GM21576 (cell line): ENCODE measurements around the gene GOLGA6L9.
"Not testable (repeated sequence)": the region's sequence is repeated elsewhere in the genome, so short reads cannot be mapped to it uniquely, and the experiment has no call there.

Experiments used
- ATAC-seq: cut with Tn5 transposase; IDR thresholded peaks from one replicate; pipeline ENCODE4 v1.9.1; 2021; ENCODE audit warnings: mild to moderate bottlenecking, moderate library complexity; ENCODE audit not compliant: unreplicated experiment

Gene GOLGA6L9

DNA sequence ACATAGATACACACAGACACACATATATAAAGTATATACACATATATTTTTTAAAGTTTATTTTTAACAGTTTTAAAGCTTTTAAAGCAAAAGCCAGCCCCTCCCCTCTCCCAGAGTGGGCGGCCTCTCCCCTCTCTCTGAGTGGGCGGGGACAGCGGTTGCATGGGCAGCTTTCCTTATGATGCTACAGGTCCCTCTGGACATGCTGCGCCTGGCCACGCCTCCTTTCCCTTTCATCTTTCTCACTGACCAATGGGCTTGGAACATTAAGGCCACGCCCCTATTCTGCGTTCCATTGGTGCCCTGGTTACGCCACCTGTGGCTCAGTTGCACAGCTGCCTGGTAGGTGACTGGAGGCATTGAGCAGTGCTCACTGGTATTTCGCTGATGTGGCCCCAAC, at the start of gene GOLGA6L9:
GOLGA6L9 (plus strand) TSS at position 124 of the 400 bp plus-strand sequence; CDS start at position 388, 264 bp downstream.
- ATAC-seq, result not testable (repeated sequence)

GRCh38 chr15:82381330-82381955, 48.2 kb upstream of the GOLGA6L9 start:
- not testable (repeated sequence) for ATAC-seq

- ATAC-seq, result not testable (repeated sequence)
These were observed 42.4 kb upstream of the GOLGA6L9 start for GRCh38 chr15:82387209-82387608.

- not testable (repeated sequence) for ATAC-seq
These were observed 39.5 kb upstream of the GOLGA6L9 start for GRCh38 chr15:82390152-82390551.

DNA sequence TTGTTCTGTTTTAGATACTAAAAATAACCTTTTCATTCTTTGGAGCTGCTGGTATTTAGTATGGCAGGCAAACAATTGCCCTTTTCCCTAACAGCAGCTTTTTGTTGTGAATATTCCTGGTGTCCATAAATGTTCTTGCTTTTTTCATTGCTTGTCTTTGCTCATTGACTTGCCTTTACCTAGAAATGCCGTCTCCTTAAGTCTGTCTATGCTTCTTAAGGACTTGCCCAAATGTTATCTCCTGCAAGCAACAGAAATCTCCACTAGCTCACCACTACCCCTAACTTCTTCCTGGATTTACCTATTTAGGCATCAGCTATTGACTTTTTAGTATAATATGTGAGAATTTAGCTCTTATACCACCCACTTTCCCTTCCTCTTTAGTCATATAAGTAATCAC, 37.5 kb upstream of the GOLGA6L9 start:
- not testable (repeated sequence) for ATAC-seq

DNA sequence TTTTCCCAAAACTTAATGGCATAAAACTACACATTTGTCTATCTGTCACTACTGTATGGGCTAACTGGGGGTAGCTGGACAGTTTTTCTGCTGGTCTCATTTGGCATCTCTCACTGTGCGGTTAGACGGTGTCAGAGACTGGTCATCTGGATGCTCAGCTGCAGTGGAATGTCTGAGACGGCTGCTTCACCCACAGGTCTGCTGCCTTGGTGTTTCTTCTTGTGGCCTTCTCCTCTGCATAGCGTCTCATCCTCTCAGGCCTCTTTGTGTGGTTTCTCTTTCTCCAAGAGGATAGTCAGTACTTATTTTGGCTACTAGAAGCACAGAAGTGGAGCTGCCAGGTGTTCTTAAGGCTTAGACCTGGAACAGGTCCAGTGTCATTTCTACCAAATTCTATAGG, 35.9 kb upstream of the GOLGA6L9 start:
- no peak for ATAC-seq

GRCh38 chr15:82395788-82396187, 33.8 kb upstream of the GOLGA6L9 start:
- not testable (repeated sequence) for ATAC-seq

DNA sequence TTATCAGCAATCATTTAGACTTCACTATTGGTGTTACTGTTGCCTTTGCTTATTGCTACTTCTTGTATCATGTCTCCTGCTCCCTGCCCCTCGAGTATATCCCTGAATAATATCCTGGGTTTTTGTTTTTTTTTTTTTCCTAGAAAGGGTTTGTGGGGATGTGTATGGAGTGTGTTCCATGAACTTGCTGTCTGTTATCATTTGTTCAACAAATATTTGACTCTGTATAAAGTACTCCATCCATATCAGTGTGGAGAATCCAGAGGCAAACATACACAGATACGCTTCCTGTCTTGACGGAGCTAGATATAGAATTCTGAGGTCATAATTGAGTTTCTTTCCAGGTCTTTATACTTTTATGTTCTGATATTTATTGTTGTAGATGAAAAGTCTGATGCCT, 31.8 kb upstream of the GOLGA6L9 start:
- ATAC-seq, result no peak

DNA sequence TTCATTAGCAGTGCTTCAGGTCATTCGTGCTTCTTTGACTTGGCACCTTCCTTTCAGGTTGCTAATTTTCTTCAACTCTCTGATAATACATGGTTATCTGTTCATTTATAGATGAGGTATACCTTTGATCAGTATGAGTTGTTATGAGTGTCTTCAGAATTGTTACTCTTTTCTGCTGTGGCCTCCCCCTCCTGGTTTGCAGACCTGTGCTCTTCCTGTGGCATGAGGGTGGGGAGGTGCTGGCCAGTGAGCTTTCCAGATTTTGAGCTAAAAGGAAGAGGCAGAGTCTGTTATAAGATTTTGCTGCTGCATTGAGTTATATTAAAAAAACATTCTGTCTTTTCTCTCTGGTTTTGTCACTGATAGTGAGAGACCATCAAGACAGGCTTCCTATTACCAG, 30.8 kb upstream of the GOLGA6L9 start:
- ATAC-seq, result no peak

DNA sequence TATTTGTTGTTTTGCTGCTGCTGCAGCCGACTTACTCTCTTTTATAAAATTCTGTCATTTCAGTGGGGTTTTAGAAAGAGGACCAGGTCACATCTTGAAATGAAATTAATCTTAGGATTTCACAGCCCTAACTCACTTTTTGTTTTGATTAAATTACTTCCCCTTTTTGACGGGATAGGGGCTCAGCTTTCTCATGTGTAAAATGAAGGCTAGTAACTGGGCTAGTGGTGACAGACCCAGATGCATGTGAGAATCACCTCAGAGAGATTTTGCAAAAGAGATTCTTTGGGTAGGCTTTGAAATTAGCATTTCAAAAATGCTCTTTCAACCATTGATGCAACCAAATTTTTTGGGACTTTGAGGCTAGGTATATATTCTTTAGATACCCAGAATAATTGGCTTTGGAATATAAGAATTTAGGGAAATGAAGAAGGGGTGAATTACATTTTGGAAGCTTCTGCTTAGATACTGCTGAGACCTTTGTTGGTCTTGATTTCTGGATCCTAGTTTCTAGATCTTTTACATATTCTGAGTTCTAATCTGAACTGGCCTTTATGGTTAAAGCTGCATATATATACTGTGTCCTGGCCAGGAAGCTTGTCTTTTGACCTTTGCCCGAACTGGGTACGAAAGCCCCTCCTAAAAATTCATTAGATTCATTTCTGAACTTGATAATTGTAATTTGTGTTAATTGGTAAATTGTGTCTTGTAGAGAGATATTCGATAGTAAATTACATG, 30.1 kb upstream of the GOLGA6L9 start:
- not testable (repeated sequence) for ATAC-seq

DNA sequence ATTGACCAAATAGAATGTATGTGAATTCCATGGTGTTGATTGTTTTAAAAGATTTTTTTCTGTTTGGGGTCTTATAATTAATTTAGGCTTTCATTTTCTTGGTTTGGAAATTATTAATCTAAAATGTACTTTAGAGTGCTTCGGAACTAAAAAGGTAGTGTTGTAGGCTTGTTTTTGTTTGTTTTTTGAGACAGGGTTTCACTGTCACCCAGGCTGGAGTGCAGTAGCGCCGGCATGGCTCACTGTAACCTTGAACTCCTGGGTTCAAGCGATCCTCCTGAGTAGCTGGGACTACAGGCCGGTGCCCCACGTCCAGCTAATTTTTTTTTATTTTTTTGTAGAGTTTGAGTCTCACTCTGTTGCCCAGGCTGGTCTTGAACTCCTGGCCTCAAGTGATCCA, 27.7 kb upstream of the GOLGA6L9 start:
- not testable (repeated sequence) for ATAC-seq

DNA sequence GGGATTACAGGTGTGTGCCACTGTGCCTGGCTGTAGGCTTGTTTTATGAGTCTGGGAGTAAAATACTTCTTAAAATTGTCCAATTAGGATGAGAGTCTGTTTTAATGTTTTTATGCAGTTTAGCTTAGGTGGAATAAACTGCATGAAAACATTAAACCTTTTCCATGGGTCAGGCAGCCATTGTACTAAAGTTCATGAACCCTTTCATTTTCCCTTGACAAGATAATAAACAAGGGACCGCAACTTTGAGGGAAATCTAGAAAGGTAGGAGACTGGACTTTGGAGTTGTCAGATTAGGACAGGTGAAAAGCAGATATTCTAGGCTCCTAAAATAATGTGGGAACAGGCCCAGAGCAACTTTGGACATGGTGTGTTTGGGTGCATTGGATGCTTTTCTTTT, 27.3 kb upstream of the GOLGA6L9 start:
- ATAC-seq, result not testable (repeated sequence)

- ATAC-seq, result not testable (repeated sequence)
These were observed 23.4 kb upstream of the GOLGA6L9 start for GRCh38 chr15:82406211-82406610.

DNA sequence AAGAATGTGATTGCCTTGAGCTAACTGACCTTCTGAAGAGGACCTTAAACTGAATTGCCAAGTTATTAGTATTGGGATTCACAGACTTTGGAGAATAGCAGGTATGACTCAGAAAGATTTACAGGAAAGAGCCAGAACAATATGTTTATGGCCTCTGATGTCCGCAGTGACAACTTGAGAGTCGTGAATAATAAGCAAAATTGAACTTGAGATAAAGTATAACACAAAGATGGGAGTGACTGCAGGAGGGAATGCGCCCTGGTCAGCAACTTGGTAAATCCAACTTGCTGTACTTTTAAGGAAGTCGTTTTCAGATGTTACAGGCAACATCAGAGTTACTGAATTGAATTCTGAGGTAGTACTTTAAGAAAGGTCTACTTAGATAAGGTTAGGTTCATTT, 19.3 kb upstream of the GOLGA6L9 start:
- ATAC-seq, result not testable (repeated sequence)

- not testable (repeated sequence) for ATAC-seq
These were observed 18.0 kb upstream of the GOLGA6L9 start for GRCh38 chr15:82411595-82411994.

DNA sequence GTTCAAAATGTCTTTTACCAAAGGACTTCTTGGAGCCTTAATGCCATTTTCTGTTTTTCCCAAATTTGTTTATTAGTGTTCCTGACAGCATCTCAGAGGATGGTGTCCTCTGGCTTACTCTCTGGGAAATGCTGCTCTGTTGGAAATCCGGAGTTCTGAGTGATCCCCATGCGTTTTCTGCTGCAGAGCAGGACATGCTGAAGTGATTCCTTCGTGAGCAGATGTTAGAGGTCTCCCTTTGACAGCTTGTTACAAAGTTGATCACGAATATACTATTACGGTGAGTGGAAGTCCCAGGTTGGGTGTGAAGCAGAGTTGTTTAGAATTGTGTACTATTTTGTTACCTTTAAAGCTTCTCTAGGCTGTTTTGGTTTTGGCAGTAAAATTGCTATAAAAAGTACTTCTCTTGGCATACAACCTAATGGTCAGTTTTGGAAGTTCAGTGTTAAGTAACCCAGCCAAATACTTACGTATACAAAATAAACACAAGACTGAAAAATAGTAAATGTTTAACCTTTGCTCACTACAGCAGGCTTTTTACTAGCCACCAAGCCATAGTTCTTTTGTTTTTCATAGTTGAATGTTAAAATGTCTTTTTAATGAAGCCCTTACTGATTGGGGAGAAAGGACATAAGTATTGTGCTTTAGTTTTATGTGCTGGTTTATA, 15.0 kb upstream of the GOLGA6L9 start:
- not testable (repeated sequence) for ATAC-seq

GRCh38 chr15:82420516-82420915, 9.1 kb upstream of the GOLGA6L9 start:
- ATAC-seq, result not testable (repeated sequence)

GRCh38 chr15:82420966-82421365, 8.7 kb upstream of the GOLGA6L9 start:
- ATAC-seq, result not testable (repeated sequence)

DNA sequence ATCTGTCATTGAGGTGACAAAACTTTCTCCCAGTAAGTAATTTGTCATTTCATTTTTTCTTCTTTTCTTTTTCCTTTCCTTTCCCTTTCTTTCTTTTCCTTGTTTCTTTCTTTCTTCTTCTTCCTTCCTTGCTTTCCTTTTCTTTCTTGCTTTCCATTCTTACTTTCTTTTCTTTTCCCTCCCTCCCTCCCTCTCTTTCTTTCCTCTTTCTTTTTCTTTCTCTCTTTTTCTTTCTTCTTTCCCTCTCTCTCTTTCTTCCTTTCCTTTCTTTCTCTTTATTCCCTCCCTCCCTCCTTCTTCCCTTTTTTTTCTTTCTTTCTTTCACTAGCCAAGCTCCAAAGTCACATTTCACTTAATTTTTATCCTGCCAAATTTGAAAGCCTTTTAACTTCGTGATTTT, 2.5 kb upstream of the GOLGA6L9 start:
- ATAC-seq, result not testable (repeated sequence)

GRCh38 chr15:82445420-82445819, 15.8 kb downstream of the GOLGA6L9 start:
- ATAC-seq, result not testable (repeated sequence)

- not testable (repeated sequence) for ATAC-seq
These were observed 27.7 kb downstream of the GOLGA6L9 start for GRCh38 chr15:82457336-82457735.

DNA sequence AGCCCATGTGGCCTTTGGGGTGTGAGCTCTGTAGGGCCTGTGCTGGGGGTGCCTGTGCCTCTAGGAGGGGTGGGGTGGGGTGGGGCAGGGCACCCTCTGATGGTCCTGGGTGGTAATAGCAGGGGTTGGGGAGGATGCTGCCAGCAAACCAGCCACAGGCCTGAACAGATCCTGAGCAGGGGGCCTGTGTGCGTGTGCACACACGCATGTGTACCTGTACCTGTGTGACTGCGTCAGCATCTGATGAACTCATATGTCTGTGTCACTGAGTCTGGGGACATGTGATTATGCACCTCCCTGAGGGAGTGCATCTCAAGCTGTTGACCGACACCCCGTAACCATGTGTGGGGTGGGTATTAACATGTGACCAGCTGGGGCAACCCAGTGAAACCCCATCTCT, 36.0 kb downstream of the GOLGA6L9 start:
- not testable (repeated sequence) for ATAC-seq
